HepG2 (cell line): ENCODE data around the gene CFAP46. TPM values are rescaled to one million over a fixed set of nuclear protein-coding genes. Genes with fewer than 3 reads are reported as not detected.

Experiments
- ATAC-seq: fragments of 200-7000 bp; cut with Tn5 transposase; 3 replicates; pipeline ENCODE4 v1.9.1; 2020; ENCODE audit warnings: mild to moderate bottlenecking, moderate library complexity
- BruUV-seq: library from RNA; stranded (reverse); fragments of 400-500 nt; replicated peaks from 2 replicates; lab custom pipeline; 2021; lab: Mats Ljungman, UMichigan
- CTCF ChIA-PET: fragments of 300-600 bp; formaldehyde crosslinking; extraction: SDS; loops from one replicate; lab custom pipeline; 2021; ENCODE audit warnings: low total read pairs, inconsistent platforms, low intra/inter-chr PET ratio; lab: Yijun Ruan, JAX
- POLR2A ChIA-PET: fragments of 350-600 bp; sonication (Branson Sonifier 250); formaldehyde crosslinking; loops from one replicate; lab custom pipeline; 2020; ENCODE audit warnings: antibody characterized with exemption, inconsistent platforms; lab: Yijun Ruan, JAX
- DNase-seq: peaks from one replicate; pipeline ENCODE4 v3.0.0-alpha.2; 2015; ENCODE audit warnings: low spot score
- FAIRE-seq: peaks from 3 replicates; lab custom pipeline; 2011; peaks lifted over from hg19 to GRCh38; lab: Jason Lieb, UNC
- H2AFZ ChIP-seq: one replicate; pipeline ENCODE4 v1.6.1; 2011; ENCODE audit warnings: low read length, inconsistent platforms
- H3K27ac ChIP-seq: fragments of 300-600 bp; 3 replicates; pipeline ENCODE4 v1.8.0; 2011; ENCODE audit warnings: mixed run types, mild to moderate bottlenecking, mixed read lengths, low read length, inconsistent platforms; ENCODE audit not compliant: insufficient read depth; ENCODE audit errors: extremely low read length
- H3K27me3 ChIP-seq, 2 experiments: fragments of 200-600 bp in 1 of 2; 2 replicates in 1 of 2; 3 replicates in 1 of 2; pipeline versions ENCODE4 v1.6.0 to v1.8.0; 2011; ENCODE audit warnings: low read length in 2 of 2, mild to moderate bottlenecking in 2 of 2, moderate library complexity in 2 of 2, inconsistent platforms in 1 of 2; ENCODE audit not compliant: insufficient read depth in 2 of 2, control insufficient read depth in 1 of 2
- H3K36me3 ChIP-seq, 2 experiments: fragments of 200-600 bp in 1 of 2; replicated peaks in 1 of 2; 2 replicates in 1 of 2; 3 replicates in 1 of 2; pipeline versions ENCODE4 v1.5.1 to v1.8.0; 2011; ENCODE audit warnings: low read length in 2 of 2, inconsistent platforms in 1 of 2; ENCODE audit not compliant: insufficient read depth in 2 of 2, control insufficient read depth in 1 of 2
- H3K4me1 ChIP-seq: 2 replicates; pipeline ENCODE4 v1.5.1; 2012; ENCODE audit warnings: low read length, inconsistent platforms; ENCODE audit not compliant: insufficient read depth
- H3K4me2 ChIP-seq: 2 replicates; pipeline ENCODE4 v1.6.0; 2011; ENCODE audit warnings: low read depth, low read length, inconsistent platforms
- H3K4me3 ChIP-seq, 3 experiments: fragments of 200-600 bp in 1 of 3; sonication (generic), shearing (Covaris generic) in 1 of 3; replicated peaks in 1 of 3; 2 replicates each; pipeline ENCODE4 v1.5.1; 2011 to 2016; ENCODE audit warnings: low read length in 3 of 3, inconsistent platforms in 2 of 3, low read depth in 2 of 3, mild to moderate bottlenecking in 2 of 3, control low read depth in 1 of 3, mixed read lengths in 1 of 3; ENCODE audit not compliant: insufficient read depth in 1 of 3
- H3K79me2 ChIP-seq: one replicate; pipeline ENCODE4 v1.6.1; 2011; ENCODE audit warnings: low read length, inconsistent platforms; ENCODE audit not compliant: insufficient read depth
- H3K9ac ChIP-seq: 2 replicates; pipeline ENCODE4 v1.6.0; 2011; ENCODE audit warnings: mild to moderate bottlenecking, low read depth, low read length, inconsistent platforms; ENCODE audit not compliant: insufficient read depth
- H3K9me3 ChIP-seq: 2 replicates; pipeline ENCODE4 v1.5.1; 2012; ENCODE audit warnings: mild to moderate bottlenecking, low read length
- H4K20me1 ChIP-seq: 2 replicates; pipeline ENCODE4 v1.6.0; 2011; ENCODE audit warnings: inconsistent platforms, mild to moderate bottlenecking, low read length, moderate library complexity; ENCODE audit not compliant: insufficient read depth
- HES4 ChIP-seq: sonication (generic); formaldehyde crosslinking; IDR thresholded peaks from 2 replicates; pipeline ENCODE4 v1.9.0; 2021; ENCODE audit warnings: mild to moderate bottlenecking, missing genetic modification reagents, borderline replicate concordance
- MTF1 ChIP-seq: sonication (generic); formaldehyde crosslinking; IDR thresholded peaks from 2 replicates; pipeline ENCODE4 v1.5.0; 2020; ENCODE audit warnings: missing genetic modification reagents
- POGZ ChIP-seq: sonication (generic); formaldehyde crosslinking; IDR thresholded peaks from 2 replicates; pipeline ENCODE4 v1.4.0; 2020; ENCODE audit warnings: mild to moderate bottlenecking, missing genetic modification reagents
- WIZ ChIP-seq: sonication (generic); formaldehyde crosslinking; IDR thresholded peaks from 2 replicates; pipeline ENCODE4 v1.5.1; 2020; ENCODE audit warnings: mild to moderate bottlenecking, missing genetic modification reagents
- ZNF724P ChIP-seq: sonication (generic); formaldehyde crosslinking; IDR thresholded peaks from 2 replicates; pipeline ENCODE4 v1.8.0; 2022; ENCODE audit warnings: missing genetic modification reagents, borderline replicate concordance
- WGBS: methylation state at CpG from one replicate; pipeline ENCODE4 v1.1.6; 2017; ENCODE audit warnings: low lambda C conversion rate; 5-methylcytosine and 5-hydroxymethylcytosine counted together
- in situ Hi-C: cut with HindIII; loops from 2 replicates; pipeline ENCODE4 v1.10.0; 2017; ENCODE audit warnings: low pct_unique_long_range_greater_than_20kb; ENCODE audit not compliant: extremely low pct_ligation_motif_present
- intact Hi-C: fragments of 100-400 bp; cut with micrococcal nuclease; formaldehyde crosslinking; loops from one replicate; pipeline ENCODE4 v1.10.0; 2022; ENCODE audit not compliant: unreplicated experiment
- polyA plus RNA-seq, 8 experiments: library from polyadenylated mRNA; depleted of rRNA in 3 of 8; stranded (reverse) in 7 of 8; unstranded in 1 of 8; fragments of >200 nt; fragmentation: Illumina TruSeq in 4 of 8; extraction: Trizol in 4 of 8; gene quantifications; 2 replicates each; pipeline versions ENCODE4 v1.2.1 to v1.2.3, GENCODE V29; 2011 to 2016; ENCODE audit warnings: low read depth in 4 of 8, missing spikeins in 1 of 8, mixed read lengths in 1 of 8; ENCODE audit not compliant: insufficient read depth in 1 of 8
- total RNA-seq, 5 experiments: library from RNA; depleted of rRNA; stranded (reverse); fragments of >200 nt; fragmentation: Illumina TruSeq; extraction: Trizol; gene quantifications; 2 replicates each; pipeline ENCODE4 v1.2.3, GENCODE V29; 2016; ENCODE audit warnings: low read depth in 1 of 5
- TF ChIP-seq, protein P1 (sequence below): sonication (generic); formaldehyde crosslinking; IDR thresholded peaks from 2 replicates; pipeline ENCODE4 v1.5.0; 2020; ENCODE audit warnings: mild to moderate bottlenecking, missing genetic modification reagents
- TF ChIP-seq, protein P2 (sequence below): sonication (generic); formaldehyde crosslinking; conservative IDR thresholded peaks from 2 replicates; pipeline ENCODE4 v1.8.0; 2022; ENCODE audit warnings: missing genetic modification reagents
- TF ChIP-seq, protein P3 (sequence below): sonication (generic); formaldehyde crosslinking; IDR thresholded peaks from 2 replicates; pipeline ENCODE4 v1.4.0; 2020; ENCODE audit warnings: mild to moderate bottlenecking, missing genetic modification reagents, borderline replicate concordance
- TF ChIP-seq, protein P4 (sequence below): sonication (generic); formaldehyde crosslinking; IDR thresholded peaks from 2 replicates; pipeline ENCODE4 v1.4.0; 2020; ENCODE audit warnings: missing genetic modification reagents, borderline replicate concordance

The CFAP46 gene
- total and polyA plus RNA-seq, 2 of the 13 experiments (the other 11 are each of a cell fraction or from before 2014, with no cell fraction given): 0.24 to 0.84 TPM

DNA sequence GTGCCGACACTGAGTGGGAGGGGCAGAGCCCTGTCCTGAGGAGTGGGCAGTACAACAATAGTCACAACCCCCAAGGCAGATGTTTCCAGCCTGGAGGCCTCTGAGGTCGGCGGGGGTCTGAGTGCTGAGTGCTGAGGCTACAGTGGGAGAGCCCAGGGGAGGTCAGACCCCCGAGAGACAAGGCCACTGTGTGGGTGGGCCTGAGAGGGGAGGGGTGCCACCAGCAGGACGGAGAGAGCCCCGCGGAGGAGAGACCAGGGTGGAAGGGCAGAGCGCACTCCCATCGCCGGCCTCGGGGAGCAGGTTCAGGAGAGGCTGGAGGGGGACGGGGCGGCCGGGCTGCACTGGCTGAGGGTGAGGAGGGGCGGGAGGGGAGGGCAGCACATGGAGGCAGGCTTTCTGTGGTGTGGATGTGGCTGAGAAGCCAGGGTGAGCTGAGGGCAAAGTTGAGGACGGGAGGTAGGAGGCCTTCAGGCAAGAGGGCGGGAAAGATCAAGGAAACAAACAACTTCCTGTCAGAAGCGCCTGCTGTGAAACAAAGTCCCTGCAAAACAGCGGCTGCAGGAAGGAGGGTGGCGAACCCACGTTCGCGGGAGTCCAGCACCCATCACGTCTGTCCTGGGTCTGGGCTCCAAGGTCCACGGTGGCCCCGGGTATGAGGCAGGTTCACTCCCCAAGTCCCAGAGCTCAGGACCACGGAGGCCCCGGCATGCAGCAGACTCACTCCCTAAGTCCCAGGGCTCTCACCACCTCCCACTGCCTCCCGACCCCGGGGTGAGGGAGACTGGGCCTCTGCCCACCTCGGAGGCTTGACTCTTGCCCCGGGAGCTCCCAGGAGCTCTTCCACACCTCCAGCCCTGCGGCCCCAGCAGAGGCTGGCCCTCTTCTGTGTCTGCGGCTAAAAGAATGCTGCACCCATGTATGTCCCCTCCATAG is 79.6 kb downstream of the CFAP46 start (continued):
- TF ChIP-seq, protein P1, sequence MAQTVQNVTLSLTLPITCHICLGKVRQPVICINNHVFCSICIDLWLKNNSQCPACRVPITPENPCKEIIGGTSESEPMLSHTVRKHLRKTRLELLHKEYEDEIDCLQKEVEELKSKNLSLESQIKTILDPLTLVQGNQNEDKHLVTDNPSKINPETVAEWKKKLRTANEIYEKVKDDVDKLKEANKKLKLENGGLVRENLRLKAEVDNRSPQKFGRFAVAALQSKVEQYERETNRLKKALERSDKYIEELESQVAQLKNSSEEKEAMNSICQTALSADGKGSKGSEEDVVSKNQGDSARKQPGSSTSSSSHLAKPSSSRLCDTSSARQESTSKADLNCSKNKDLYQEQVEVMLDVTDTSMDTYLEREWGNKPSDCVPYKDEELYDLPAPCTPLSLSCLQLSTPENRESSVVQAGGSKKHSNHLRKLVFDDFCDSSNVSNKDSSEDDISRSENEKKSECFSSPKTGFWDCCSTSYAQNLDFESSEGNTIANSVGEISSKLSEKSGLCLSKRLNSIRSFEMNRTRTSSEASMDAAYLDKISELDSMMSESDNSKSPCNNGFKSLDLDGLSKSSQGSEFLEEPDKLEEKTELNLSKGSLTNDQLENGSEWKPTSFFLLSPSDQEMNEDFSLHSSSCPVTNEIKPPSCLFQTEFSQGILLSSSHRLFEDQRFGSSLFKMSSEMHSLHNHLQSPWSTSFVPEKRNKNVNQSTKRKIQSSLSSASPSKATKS (CRISPR knock-in tag): no peak

DNA sequence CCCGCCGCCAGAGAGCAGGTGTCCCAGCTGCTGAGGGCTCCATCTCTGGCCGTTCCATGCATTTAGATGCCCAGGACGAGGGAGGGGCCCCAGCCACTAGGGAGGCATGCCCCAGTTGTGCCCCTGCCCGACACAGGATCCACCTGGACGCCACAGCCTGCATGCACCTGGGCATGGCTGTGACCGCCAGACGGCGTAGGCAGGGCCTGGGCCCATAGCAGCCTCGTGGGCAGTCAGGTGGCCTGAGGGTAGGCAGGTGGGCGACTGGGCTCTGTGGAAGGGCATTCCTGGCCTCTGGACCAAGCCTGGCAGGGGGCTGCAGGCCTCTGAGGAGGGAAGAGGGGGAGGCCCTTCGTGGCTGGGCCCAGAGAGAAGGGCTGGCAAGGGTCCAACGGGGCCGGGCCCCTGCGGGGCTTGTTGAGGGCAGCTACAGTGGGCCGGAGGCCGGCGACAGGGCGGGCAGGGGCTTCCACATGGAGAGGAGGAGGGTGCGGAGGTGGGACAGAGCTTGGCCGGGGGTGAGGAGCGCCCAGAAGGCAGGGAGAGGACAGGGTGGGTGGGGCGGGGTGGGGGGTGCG is 80.4 kb downstream of the CFAP46 start:
- WGBS: 44% methylated on average over 19 of the region's 24 CpGs
- Histone ChIP-seq H3K36me3 (no peaks in the 10 kb centered on the region), H3K9ac (no peak overlapping the region), H3K4me3 (no peak overlapping the region), H3K27me3 (peaks cover 5 to 26% of the 10 kb centered on the region in 2 experiments; a peak in 3 of 5 replicates), H3K9me3 (no peaks in the 10 kb centered on the region), H3K4me1 (peaks cover 12% of the 10 kb centered on the region), H4K20me1 (no peaks in the 10 kb centered on the region), H3K79me2 (no peaks in the 10 kb centered on the region), H3K4me2 (no peak overlapping the region), H2AFZ (no peak overlapping the region), H3K27ac (no peak overlapping the region)
- BruUV-seq: no TSS peak
- DNase-seq (no peak), FAIRE-seq (no peak), ATAC-seq (no peak)
- in situ Hi-C loops: no loop called here
- CTCF ChIA-PET: no interaction called here
- POLR2A ChIA-PET: no interaction called here
- intact Hi-C loops: no loop called here
- TF ChIP-seq MTF1 (CRISPR knock-in tag): no peak
- TF ChIP-seq, protein P2, sequence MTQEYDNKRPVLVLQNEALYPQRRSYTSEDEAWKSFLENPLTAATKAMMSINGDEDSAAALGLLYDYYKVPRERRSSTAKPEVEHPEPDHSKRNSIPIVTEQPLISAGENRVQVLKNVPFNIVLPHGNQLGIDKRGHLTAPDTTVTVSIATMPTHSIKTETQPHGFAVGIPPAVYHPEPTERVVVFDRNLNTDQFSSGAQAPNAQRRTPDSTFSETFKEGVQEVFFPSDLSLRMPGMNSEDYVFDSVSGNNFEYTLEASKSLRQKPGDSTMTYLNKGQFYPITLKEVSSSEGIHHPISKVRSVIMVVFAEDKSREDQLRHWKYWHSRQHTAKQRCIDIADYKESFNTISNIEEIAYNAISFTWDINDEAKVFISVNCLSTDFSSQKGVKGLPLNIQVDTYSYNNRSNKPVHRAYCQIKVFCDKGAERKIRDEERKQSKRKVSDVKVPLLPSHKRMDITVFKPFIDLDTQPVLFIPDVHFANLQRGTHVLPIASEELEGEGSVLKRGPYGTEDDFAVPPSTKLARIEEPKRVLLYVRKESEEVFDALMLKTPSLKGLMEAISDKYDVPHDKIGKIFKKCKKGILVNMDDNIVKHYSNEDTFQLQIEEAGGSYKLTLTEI (CRISPR knock-in tag): no peak
- TF ChIP-seq, protein P3, sequence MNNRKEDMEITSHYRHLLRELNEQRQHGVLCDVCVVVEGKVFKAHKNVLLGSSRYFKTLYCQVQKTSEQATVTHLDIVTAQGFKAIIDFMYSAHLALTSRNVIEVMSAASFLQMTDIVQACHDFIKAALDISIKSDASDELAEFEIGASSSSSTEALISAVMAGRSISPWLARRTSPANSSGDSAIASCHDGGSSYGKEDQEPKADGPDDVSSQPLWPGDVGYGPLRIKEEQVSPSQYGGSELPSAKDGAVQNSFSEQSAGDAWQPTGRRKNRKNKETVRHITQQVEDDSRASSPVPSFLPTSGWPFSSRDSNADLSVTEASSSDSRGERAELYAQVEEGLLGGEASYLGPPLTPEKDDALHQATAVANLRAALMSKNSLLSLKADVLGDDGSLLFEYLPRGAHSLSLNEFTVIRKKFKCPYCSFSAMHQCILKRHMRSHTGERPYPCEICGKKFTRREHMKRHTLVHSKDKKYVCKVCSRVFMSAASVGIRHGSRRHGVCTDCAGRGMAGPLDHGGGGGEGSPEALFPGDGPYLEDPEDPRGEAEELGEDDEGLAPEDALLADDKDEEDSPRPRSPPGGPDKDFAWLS: no peak
- no peak for TF ChIP-seq POGZ (CRISPR knock-in tag)
- TF ChIP-seq WIZ: no peak
- TF ChIP-seq, protein P4, sequence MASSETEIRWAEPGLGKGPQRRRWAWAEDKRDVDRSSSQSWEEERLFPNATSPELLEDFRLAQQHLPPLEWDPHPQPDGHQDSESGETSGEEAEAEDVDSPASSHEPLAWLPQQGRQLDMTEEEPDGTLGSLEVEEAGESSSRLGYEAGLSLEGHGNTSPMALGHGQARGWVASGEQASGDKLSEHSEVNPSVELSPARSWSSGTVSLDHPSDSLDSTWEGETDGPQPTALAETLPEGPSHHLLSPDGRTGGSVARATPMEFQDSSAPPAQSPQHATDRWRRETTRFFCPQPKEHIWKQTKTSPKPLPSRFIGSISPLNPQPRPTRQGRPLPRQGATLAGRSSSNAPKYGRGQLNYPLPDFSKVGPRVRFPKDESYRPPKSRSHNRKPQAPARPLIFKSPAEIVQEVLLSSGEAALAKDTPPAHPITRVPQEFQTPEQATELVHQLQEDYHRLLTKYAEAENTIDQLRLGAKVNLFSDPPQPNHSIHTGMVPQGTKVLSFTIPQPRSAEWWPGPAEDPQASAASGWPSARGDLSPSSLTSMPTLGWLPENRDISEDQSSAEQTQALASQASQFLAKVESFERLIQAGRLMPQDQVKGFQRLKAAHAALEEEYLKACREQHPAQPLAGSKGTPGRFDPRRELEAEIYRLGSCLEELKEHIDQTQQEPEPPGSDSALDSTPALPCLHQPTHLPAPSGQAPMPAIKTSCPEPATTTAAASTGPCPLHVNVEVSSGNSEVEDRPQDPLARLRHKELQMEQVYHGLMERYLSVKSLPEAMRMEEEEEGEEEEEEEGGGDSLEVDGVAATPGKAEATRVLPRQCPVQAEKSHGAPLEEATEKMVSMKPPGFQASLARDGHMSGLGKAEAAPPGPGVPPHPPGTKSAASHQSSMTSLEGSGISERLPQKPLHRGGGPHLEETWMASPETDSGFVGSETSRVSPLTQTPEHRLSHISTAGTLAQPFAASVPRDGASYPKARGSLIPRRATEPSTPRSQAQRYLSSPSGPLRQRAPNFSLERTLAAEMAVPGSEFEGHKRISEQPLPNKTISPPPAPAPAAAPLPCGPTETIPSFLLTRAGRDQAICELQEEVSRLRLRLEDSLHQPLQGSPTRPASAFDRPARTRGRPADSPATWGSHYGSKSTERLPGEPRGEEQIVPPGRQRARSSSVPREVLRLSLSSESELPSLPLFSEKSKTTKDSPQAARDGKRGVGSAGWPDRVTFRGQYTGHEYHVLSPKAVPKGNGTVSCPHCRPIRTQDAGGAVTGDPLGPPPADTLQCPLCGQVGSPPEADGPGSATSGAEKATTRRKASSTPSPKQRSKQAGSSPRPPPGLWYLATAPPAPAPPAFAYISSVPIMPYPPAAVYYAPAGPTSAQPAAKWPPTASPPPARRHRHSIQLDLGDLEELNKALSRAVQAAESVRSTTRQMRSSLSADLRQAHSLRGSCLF (CRISPR knock-in tag): no peak
- TF ChIP-seq ZNF724P: no peak
- no peak for TF ChIP-seq HES4 (CRISPR knock-in tag)
